Spleen (tissue), 11 donors: ENCODE results near the gene TTLL5. TPM values are rescaled to one million over a fixed set of nuclear protein-coding genes. Genes with fewer than 3 reads are reported as not detected.

Experiments
- DNase-seq: peaks from one replicate; pipeline ENCODE4 v3.0.0-alpha.2; 2020
- H3K27ac ChIP-seq, 8 donors: fragments of 200-600 bp; sonication (generic) in 7 of 8; 1 replicate in 4 of 8; 2 replicates in 4 of 8; pipeline versions ENCODE4 v1.5.0 to v1.8.0; 2016 to 2021; ENCODE audit warnings: inconsistent platforms in 4 of 8, mild to moderate bottlenecking in 4 of 8, moderate library complexity in 1 of 8
- H3K27me3 ChIP-seq, 7 donors: fragments of 200-600 bp; sonication (generic) in 6 of 7; replicated peaks in 1 of 7; 1 replicate in 4 of 7; 2 replicates in 3 of 7; pipeline versions ENCODE4 v1.5.0 to v1.8.0; 2016 to 2021; ENCODE audit warnings: inconsistent platforms in 3 of 7, mild to moderate bottlenecking in 1 of 7
- H3K36me3 ChIP-seq, 6 donors: fragments of 200-600 bp; sonication (generic) in 5 of 6; 1 replicate in 4 of 6; 2 replicates in 2 of 6; pipeline versions ENCODE4 v1.5.0 to v1.8.0; 2016 to 2021; ENCODE audit warnings: inconsistent platforms in 2 of 6
- H3K4me1 ChIP-seq, 6 donors: fragments of 200-600 bp; sonication (generic) in 5 of 6; 1 replicate in 3 of 6; 2 replicates in 3 of 6; pipeline versions ENCODE4 v1.5.0 to v1.8.0; 2016 to 2021; ENCODE audit warnings: inconsistent platforms in 3 of 6
- H3K4me3 ChIP-seq, 8 donors: fragments of 200-600 bp; sonication (generic) in 7 of 8; 1 replicate in 4 of 8; 2 replicates in 4 of 8; pipeline versions ENCODE4 v1.5.0 to v1.8.0; 2016 to 2021; ENCODE audit warnings: inconsistent platforms in 4 of 8, mild to moderate bottlenecking in 4 of 8, moderate library complexity in 2 of 8
- H3K9me3 ChIP-seq, 8 donors: fragments of 200-600 bp; sonication (generic) in 7 of 8; 1 replicate in 4 of 8; 2 replicates in 4 of 8; pipeline versions ENCODE4 v1.5.0 to v1.8.0; 2016 to 2021; ENCODE audit warnings: inconsistent platforms in 4 of 8
- CTCF ChIP-seq, 11 experiments: fragments of 200-600 bp in 7 of 11; fragments of 450-650 bp in 4 of 11; sonication (generic) in 4 of 11; IDR thresholded peaks in 8 of 11; conservative IDR thresholded peaks in 3 of 11; 1 replicate in 7 of 11; 2 replicates in 4 of 11; pipeline versions ENCODE4 v1.4.0 to v1.8.0; 2016 to 2021; ENCODE audit warnings: antibody characterized with exemption in 11 of 11, inconsistent platforms in 4 of 11, mild to moderate bottlenecking in 1 of 11
- POLR2A ChIP-seq, 3 donors: fragments of 450-650 bp; IDR thresholded peaks; one replicate each; pipeline ENCODE4 v1.5.1; 2017; ENCODE audit warnings: antibody characterized with exemption in 3 of 3, mild to moderate bottlenecking in 1 of 3
- POLR2AphosphoS5 ChIP-seq, 3 donors: sonication (generic); formaldehyde crosslinking; IDR thresholded peaks; one replicate each; pipeline ENCODE4 v1.5.1; 2017; ENCODE audit warnings: antibody characterized with exemption in 3 of 3
- WGBS, 5 donors: extraction: QIAGEN DNeasy Blood & Tissue Kit in 3 of 5; methylation state at CpG; one replicate each; pipeline versions ENCODE4 v1.1.5 to v1.1.7; 2013 to 2018; 5-methylcytosine and 5-hydroxymethylcytosine counted together
- intact Hi-C: fragments of 100-400 bp; cut with DNase I; formaldehyde crosslinking; loops from one replicate; pipeline ENCODE4 v1.15.0; 2023; ENCODE audit warnings: low total_unique reads
- polyA plus RNA-seq, 3 donors: library from polyadenylated mRNA; stranded (reverse); fragments of 200-250 nt; gene quantifications; one replicate each; pipeline ENCODE4 v1.2.1, GENCODE V29; 2013
- total RNA-seq, 7 donors: library from RNA; depleted of rRNA in 3 of 7; stranded (reverse); fragments of >200 nt in 3 of 7; fragmentation: NEBNext Ultra II Directional in 4 of 7; extraction: Animal tissue kit (Norgen Biotek cat#: 25700) in 4 of 7; gene quantifications; one replicate each; pipeline versions ENCODE4 v1.1.0 to v1.2.1, GENCODE V29; 2016 to 2021
- donor health status: healthy with polysubstance abuse.
- donor health status: DM: no; HTN: no; CAD: no; lungs with moderate emphysema.
- donor health status: DM: no; HTN: no; CAD: no.
- donor health status: Bipolar disorder and iron deficiency.
- donor health status: healthy.
- donor health status: DM: no; HTN: no; CAD: no.
- donor health status: DM: yes; HTN: yes; CAD: no.

The TTLL5 gene
- total and polyA plus RNA-seq, 10 donors: 4.5 to 44.1 (median 31.6) TPM

- H3K27ac ChIP-seq: no peak overlapping the region
- H3K36me3 ChIP-seq: peaks cover 0 to 68% (median 4%) of the 10 kb centered on the region in 6 donors
- TF ChIP-seq POLR2AphosphoS5 (IDR thresholded peaks at IDR 0.05) (no peak), CTCF (IDR thresholded peaks at IDR 0.05 in 8 of 11, conservative IDR thresholded peaks at IDR 0.05 in 3 of 11) (no peak), POLR2A (IDR thresholded peaks at IDR 0.05) (no peak)
- H3K9me3 ChIP-seq: peaks cover 0 to 1% (median 0%) of the 10 kb centered on the region in 8 donors
- no peak for DNase-seq
- H3K27me3 ChIP-seq: no peaks in the 10 kb centered on the region
- no peak overlapping the region for H3K4me3 ChIP-seq
- H3K4me1 ChIP-seq: no peaks in the 10 kb centered on the region
- intact Hi-C loops: no loop called here
Observed at GRCh38 chr14:75805646-75806045, 144.6 kb downstream of the TTLL5 start.

GRCh38 chr14:75806352-75806832 lies 145.3 kb downstream of the TTLL5 start:
- WGBS, 5 donors: 69 to 92% (median 90%) methylated on average over 2 of the region's 2 CpGs
- Histone ChIP-seq H3K27me3 (no peaks in the 10 kb centered on the region), H3K27ac (no peak overlapping the region), H3K9me3 (no peaks in the 10 kb centered on the region), H3K4me3 (no peak overlapping the region), H3K4me1 (no peaks in the 10 kb centered on the region), H3K36me3 (peaks cover 0 to 63% (median 3%) of the 10 kb centered on the region in 6 donors)
- no peak for DNase-seq
- TF ChIP-seq POLR2AphosphoS5 (IDR thresholded peaks at IDR 0.05): no peak
- TF ChIP-seq POLR2A (IDR thresholded peaks at IDR 0.05): no peak
- TF ChIP-seq CTCF (IDR thresholded peaks at IDR 0.05 in 8 of 11, conservative IDR thresholded peaks at IDR 0.05 in 3 of 11): no peak
- intact Hi-C loops: no loop called here

- no peak for DNase-seq
- Histone ChIP-seq H3K27me3 (no peaks in the 10 kb centered on the region), H3K9me3 (no peaks in the 10 kb centered on the region), H3K27ac (no peak overlapping the region), H3K36me3 (peaks cover 0 to 70% (median 3%) of the 10 kb centered on the region in 6 donors), H3K4me3 (no peak overlapping the region), H3K4me1 (no peaks in the 10 kb centered on the region)
- intact Hi-C loops: no loop called here
- TF ChIP-seq POLR2AphosphoS5 (IDR thresholded peaks at IDR 0.05): no peak
- no peak for TF ChIP-seq CTCF (IDR thresholded peaks at IDR 0.05 in 8 of 11, conservative IDR thresholded peaks at IDR 0.05 in 3 of 11)
- no peak for TF ChIP-seq POLR2A (IDR thresholded peaks at IDR 0.05)
- WGBS, 5 donors: 95 to 98% (median 97%) methylated on average over 6 of the region's 6 CpGs
Observed at GRCh38 chr14:75807667-75808360, 146.8 kb downstream of the TTLL5 start.

- no peaks in the 10 kb centered on the region for H3K9me3 ChIP-seq
- DNase-seq: no peak
- no peak overlapping the region for H3K4me3 ChIP-seq
- H3K4me1 ChIP-seq: no peaks in the 10 kb centered on the region
- no peak for TF ChIP-seq POLR2A (IDR thresholded peaks at IDR 0.05)
- no peak for TF ChIP-seq CTCF (IDR thresholded peaks at IDR 0.05 in 8 of 11, conservative IDR thresholded peaks at IDR 0.05 in 3 of 11)
- no peak for TF ChIP-seq POLR2AphosphoS5 (IDR thresholded peaks at IDR 0.05)
- peaks cover 0 to 66% (median 3%) of the 10 kb centered on the region in 6 donors for H3K36me3 ChIP-seq
- H3K27me3 ChIP-seq: no peaks in the 10 kb centered on the region
- intact Hi-C loops: no loop called here
- H3K27ac ChIP-seq: no peak overlapping the region
- WGBS, 5 donors: 86 to 91% (median 90%) methylated on average over 7 of the region's 7 CpGs
Observed at GRCh38 chr14:75811136-75811829, 150.2 kb downstream of the TTLL5 start.
